ENCODE data around the gene RHOBTB3. TPM values are rescaled to one million over a fixed set of nuclear protein-coding genes. Genes with fewer than 3 reads are reported as not detected.

RHOBTB3 gene
- total RNA-seq, 1 donor from 2014 or later, result 27.6 TPM

DNA sequence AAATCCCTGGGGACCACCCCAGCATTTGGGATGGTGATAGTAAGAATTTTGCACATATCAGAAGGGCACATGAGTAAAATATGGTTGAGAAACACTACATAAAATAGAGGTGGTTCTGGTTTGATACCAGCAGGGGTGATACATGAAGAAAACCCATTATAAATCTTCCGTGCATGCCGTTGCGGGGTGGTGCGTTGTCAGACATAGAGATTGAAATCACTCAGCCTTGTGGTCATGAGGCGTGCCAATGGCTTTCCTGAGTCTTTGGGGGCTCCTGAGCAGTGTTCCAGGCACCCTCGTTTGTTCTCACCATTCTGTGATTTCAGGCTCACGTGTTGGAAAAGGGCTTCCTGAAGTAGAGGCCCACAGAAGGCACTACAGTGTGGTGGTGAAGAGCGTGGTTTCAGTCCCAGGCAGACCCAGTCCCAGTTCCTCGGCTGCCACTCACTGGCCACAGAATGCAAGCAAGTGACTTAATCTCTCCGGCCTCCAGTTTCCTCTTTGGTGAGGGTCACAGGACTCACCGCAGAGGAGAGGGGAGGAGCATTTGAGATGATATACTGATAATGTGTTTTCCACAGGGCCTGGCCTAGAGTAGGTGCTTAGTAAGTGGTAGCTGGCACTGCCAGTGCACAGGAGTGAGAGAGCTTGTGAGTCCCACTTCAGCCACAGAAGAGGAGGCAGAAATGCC is 111.9 kb downstream of the RHOBTB3 start:
- peak; percentile 80 for DNase-seq

DNA sequence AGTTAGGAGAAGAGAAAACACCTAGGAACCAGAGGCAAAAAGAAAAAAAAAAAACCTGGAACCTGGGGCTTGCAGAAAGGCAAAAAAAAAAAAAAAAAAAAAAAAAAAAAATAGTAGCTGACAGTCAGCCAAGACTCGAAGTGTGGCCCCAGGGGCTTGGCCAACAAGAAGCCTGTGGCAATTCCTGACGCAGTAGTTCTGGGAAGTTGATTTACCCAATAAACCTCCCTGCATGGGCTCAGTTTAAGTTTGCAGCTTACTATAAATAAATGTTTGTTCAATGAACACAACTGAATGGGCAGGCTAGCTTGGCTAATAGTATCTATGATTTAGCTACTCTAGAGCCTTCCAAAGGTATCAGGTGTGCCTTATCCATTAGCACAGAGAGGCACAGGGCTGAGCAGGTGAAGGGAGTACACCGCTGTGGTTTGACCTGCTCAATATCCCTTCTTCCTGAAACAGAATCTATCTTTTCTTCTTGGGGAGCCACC is 112.6 kb downstream of the RHOBTB3 start:
- DNase-seq, result no peak

DNA sequence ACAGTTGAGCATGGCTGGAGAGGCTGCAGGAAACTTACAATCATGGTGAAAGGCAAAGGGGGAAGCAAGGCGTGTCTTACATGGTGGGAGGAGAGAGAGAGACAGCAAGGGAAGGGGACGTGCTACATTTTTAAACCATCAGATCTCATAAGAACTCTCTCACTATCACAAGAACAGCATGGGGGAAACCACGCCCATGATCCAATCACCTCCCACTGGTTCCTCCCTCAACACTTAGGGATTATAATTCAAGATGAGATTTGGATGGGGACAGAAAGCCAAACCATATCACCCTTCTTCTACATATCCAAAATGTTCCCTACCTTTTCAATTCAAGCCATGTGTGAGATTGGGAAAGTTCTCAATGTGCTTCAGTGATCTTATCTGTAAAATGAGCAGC is 114.3 kb downstream of the RHOBTB3 start:
- DNase-seq, result no peak

Other genes with a start within 250 kb of the RHOBTB3 start
- 117 and 119 TPM in 2 replicates for gene SKIC3, start 176.4 kb upstream of the RHOBTB3 start, total RNA-seq
- gene ARSK, start 176.2 kb upstream of the RHOBTB3 start, total RNA-seq, result 2.7 TPM in 2 replicates
- 0.05 and 0.17 TPM in 2 replicates for gene GPR150, start 111.2 kb upstream of the RHOBTB3 start, total RNA-seq
- 0.34 and 0.70 TPM in 2 replicates for gene RFESD, start 84.6 kb upstream of the RHOBTB3 start, total RNA-seq
- not detected in 2 replicates for gene SPATA9, start 48.3 kb upstream of the RHOBTB3 start, total RNA-seq
- gene GLRX, start 91.4 kb downstream of the RHOBTB3 start, total RNA-seq, result 18.3 and 26.0 TPM in 2 replicates
- 7.8 and 8.7 TPM in 2 replicates for gene ELL2, start 230.5 kb downstream of the RHOBTB3 start, total RNA-seq